GM18870 (cell line): ENCODE measurements around the gene AURKAIP1.

Experiments used
- ATAC-seq: cut with Tn5 transposase; IDR thresholded peaks from one replicate; pipeline ENCODE4 v1.9.1; 2021; ENCODE audit warnings: moderate library complexity; ENCODE audit not compliant: unreplicated experiment

AURKAIP1 gene

GRCh38 chr1:1361982-1362423 is 13.0 kb downstream of the AURKAIP1 start:
- ATAC-seq = no peak

- ATAC-seq = no peak
Measured at GRCh38 chr1:1361233-1361981, 13.6 kb downstream of the AURKAIP1 start.

GRCh38 chr1:1360506-1361169 is 14.4 kb downstream of the AURKAIP1 start:
- ATAC-seq = no peak

GRCh38 chr1:1359664-1360468 is 15.1 kb downstream of the AURKAIP1 start:
- no peak for ATAC-seq

- no peak for ATAC-seq
Measured at GRCh38 chr1:1359308-1359663, 15.7 kb downstream of the AURKAIP1 start.

- ATAC-seq = no peak
Measured at GRCh38 chr1:1358433-1359271, 16.4 kb downstream of the AURKAIP1 start, which contains the start of gene MXRA8. MXRA8 (minus strand) TSS chr1:1358555; CDS start chr1:1358504, 51 bp downstream.

- ATAC-seq = no peak
Measured at GRCh38 chr1:1357871-1358432, 17.1 kb downstream of the AURKAIP1 start.

- ATAC-seq = no peak
Measured at GRCh38 chr1:1356796-1357401, 18.1 kb downstream of the AURKAIP1 start.

- ATAC-seq = no peak
Measured at GRCh38 chr1:1356166-1356795, 18.7 kb downstream of the AURKAIP1 start.

- no peak for ATAC-seq
Measured at GRCh38 chr1:1355416-1355815, 19.6 kb downstream of the AURKAIP1 start.

- ATAC-seq = no peak
Measured at GRCh38 chr1:1354271-1355247, 20.4 kb downstream of the AURKAIP1 start.

- no peak for ATAC-seq
Measured at GRCh38 chr1:1353389-1354151, 21.4 kb downstream of the AURKAIP1 start.

GRCh38 chr1:1352786-1353388 is 22.1 kb downstream of the AURKAIP1 start:
- no peak for ATAC-seq

GRCh38 chr1:1351511-1352427 is 23.2 kb downstream of the AURKAIP1 start:
- ATAC-seq = no peak

- ATAC-seq = no peak
Measured at GRCh38 chr1:1349256-1350012, 25.6 kb downstream of the AURKAIP1 start, which contains the start of gene DVL1. DVL1 (minus strand) TSS chr1:1349418; CDS start chr1:1349065, 353 bp downstream.
